Measurements from ENCODE around the gene DOCK3. TPM values are rescaled to one million over a fixed set of nuclear protein-coding genes. Genes with fewer than 3 reads are reported as not detected.

Gene DOCK3
- total RNA-seq, 2 donors from 2014 or later: 0.02 to 0.32 TPM

DNA sequence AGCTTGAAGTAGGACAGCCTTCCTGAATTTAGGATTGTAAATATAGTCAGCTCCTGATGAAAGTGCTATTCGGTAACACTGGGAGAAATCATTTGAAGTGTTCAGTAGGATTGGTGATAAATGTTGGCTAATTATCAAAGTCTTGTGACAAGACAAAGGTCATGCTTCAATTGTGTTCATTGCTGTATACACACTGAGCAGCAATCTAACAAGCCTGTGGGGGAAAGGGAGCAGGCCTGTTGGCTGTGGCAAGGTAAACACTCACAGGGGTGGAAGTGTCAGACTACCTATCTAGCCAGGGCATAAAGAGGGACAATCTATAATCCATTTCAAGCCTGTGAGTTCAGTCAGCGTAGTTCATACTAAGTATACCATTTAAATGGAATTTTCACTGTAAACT, 599.3 kb downstream of the DOCK3 start:
- no peak overlapping the region for H3K9ac ChIP-seq (ENCODE audit: low read depth in 2 of 2, low read length in 2 of 2)
- H3K9me3 ChIP-seq: no peaks in the 10 kb centered on the region

DNA sequence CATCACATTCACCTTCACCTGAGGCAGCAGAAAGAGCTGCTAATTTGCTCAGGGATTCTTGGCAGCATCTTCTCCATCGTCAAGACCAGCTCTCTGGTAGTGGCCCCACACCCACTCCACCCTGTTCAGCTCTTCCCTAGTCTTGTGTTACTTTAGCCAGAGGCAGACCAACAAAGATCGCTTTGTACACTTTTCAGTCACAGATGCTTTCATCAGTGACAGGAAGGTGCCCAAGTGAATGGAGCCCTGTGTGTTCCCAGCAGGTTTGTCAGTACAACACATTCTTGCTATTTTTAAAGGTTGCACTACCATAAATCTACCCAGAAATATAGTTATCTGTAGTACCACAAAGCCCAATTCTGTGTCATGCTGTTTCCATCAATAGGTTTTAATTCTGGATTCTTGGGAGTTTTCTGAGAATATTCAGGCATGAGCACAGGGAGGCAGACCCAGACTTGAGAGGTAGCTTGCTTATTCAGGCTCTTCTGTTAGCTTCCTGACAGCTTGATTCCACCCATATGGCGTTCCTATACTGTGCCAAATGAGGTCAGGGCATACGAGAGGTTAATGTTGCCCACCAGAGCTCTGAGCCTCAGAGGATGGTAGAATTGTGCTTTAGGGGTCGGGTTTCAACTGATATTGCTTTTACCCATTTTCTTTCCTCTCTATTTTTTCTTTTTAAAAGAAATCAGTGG, 600.5 kb downstream of the DOCK3 start:
- Histone ChIP-seq H3K9me3 (no peaks in the 10 kb centered on the region), H3K27me3 (no peaks in the 10 kb centered on the region), H3K27ac (no peak overlapping the region), H3K4me1 (no peaks in the 10 kb centered on the region), H3K36me3 (no peaks in the 10 kb centered on the region), H3K9ac (ENCODE audit: low read depth in 2 of 2, low read length in 2 of 2) (no peak overlapping the region), H3K4me3 (no peak overlapping the region)
- intact Hi-C loops (cut with DNase I): no loop called here
- TF ChIP-seq, protein P1, sequence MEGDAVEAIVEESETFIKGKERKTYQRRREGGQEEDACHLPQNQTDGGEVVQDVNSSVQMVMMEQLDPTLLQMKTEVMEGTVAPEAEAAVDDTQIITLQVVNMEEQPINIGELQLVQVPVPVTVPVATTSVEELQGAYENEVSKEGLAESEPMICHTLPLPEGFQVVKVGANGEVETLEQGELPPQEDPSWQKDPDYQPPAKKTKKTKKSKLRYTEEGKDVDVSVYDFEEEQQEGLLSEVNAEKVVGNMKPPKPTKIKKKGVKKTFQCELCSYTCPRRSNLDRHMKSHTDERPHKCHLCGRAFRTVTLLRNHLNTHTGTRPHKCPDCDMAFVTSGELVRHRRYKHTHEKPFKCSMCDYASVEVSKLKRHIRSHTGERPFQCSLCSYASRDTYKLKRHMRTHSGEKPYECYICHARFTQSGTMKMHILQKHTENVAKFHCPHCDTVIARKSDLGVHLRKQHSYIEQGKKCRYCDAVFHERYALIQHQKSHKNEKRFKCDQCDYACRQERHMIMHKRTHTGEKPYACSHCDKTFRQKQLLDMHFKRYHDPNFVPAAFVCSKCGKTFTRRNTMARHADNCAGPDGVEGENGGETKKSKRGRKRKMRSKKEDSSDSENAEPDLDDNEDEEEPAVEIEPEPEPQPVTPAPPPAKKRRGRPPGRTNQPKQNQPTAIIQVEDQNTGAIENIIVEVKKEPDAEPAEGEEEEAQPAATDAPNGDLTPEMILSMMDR (IDR thresholded peaks at IDR 0.05): no peak
- no peak for DNase-seq

More for the DNA sequence above, 599.3 kb downstream of the DOCK3 start:
- no peaks in the 10 kb centered on the region for H3K27me3 ChIP-seq
- TF ChIP-seq, protein P1 (IDR thresholded peaks at IDR 0.05): no peak
- no peaks in the 10 kb centered on the region for H3K4me1 ChIP-seq
- H3K36me3 ChIP-seq: no peaks in the 10 kb centered on the region
- no peak overlapping the region for H3K4me3 ChIP-seq
- no peak for DNase-seq
- intact Hi-C loops (cut with DNase I): no loop called here
- H3K27ac ChIP-seq: no peak overlapping the region

DNA sequence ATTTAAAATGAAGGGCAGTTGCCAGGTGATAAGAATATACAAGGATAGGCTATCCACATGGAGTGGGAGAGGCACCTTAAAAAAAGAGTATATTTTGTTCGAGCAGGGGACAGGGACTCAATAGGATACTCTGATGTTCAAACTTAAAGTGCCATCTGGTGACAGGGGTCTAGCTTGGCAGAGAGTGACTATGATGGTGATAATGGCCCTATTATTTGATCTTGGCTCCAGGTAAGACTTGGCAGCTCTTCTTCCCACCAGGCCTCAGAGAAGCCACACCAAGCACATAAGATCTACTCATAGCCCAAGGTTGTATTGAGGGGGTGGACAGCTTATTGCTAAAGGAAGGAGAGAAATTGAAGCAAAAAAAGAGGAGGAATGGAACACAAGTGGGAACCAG, 601.3 kb downstream of the DOCK3 start:
- H3K9me3 ChIP-seq: no peaks in the 10 kb centered on the region
- H3K27ac ChIP-seq: no peak overlapping the region
- no peak for DNase-seq
- intact Hi-C loops (cut with DNase I): no loop called here
- H3K27me3 ChIP-seq: no peaks in the 10 kb centered on the region
- no peak overlapping the region for H3K4me3 ChIP-seq
- no peak overlapping the region for H3K9ac ChIP-seq (ENCODE audit: low read depth in 2 of 2, low read length in 2 of 2)
- H3K4me1 ChIP-seq: no peaks in the 10 kb centered on the region
- no peaks in the 10 kb centered on the region for H3K36me3 ChIP-seq
- TF ChIP-seq, protein P1 (IDR thresholded peaks at IDR 0.05): no peak

DNA sequence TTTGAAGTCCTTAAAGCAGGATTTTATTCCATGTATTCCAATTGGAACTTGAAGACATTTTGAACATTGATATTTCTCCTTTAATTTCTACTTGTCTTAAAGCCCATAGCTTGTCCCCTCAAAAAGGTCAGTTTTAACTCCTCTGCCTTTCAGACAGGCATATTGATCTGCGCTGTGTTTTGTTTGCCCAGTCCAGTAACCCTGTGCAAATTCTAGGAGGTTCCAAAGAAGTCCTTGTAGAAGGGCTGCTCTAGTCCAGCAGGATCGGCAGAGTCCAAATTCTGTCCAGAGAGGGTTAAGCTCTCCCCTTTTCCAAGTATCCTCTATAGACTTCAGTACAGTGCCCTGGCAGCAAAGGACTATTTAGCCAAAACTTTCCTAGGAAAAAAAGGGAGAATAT, 604.7 kb downstream of the DOCK3 start:
- Histone ChIP-seq H3K4me3 (no peak overlapping the region), H3K36me3 (no peaks in the 10 kb centered on the region), H3K4me1 (no peaks in the 10 kb centered on the region), H3K9me3 (no peaks in the 10 kb centered on the region), H3K27ac (no peak overlapping the region), H3K27me3 (no peaks in the 10 kb centered on the region), H3K9ac (ENCODE audit: low read depth in 2 of 2, low read length in 2 of 2) (no peak overlapping the region)
- TF ChIP-seq, protein P1 (IDR thresholded peaks at IDR 0.05): no peak
- intact Hi-C loops (cut with DNase I): no loop called here
- DNase-seq: no peak

DNA sequence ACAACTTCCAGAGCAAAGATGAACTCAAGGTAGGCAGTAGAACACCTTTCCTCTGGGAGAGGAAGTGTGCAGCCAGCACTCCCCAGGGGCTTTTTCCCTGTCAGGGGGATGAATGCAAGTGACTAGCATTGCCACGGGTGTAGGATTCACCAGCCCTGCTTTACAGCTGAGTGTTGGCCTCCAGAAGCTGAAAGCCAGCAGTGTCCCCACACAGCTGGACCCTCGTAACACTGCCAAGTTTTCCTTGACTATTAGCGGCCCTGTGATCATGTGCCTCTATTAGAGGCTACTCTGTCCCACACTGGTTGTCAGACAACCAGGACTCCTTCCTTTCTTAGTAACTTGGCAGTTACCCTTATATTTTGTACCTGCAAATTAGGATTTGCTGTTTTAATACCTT, 605.4 kb downstream of the DOCK3 start:
- TF ChIP-seq, protein P1 (IDR thresholded peaks at IDR 0.05): no peak
- Histone ChIP-seq H3K36me3 (no peaks in the 10 kb centered on the region), H3K27ac (no peak overlapping the region), H3K9ac (ENCODE audit: low read depth in 2 of 2, low read length in 2 of 2) (no peak overlapping the region), H3K9me3 (no peaks in the 10 kb centered on the region), H3K4me3 (no peak overlapping the region), H3K4me1 (no peaks in the 10 kb centered on the region), H3K27me3 (no peaks in the 10 kb centered on the region)
- intact Hi-C loops (cut with DNase I): no loop called here
- no peak for DNase-seq
